ENCODE results near the gene NKD2. TPM values are rescaled to one million over a fixed set of nuclear protein-coding genes. Genes with fewer than 3 reads are reported as not detected.

Gene NKD2
- total RNA-seq, 1 donor from 2014 or later, result 1.8 TPM

DNA sequence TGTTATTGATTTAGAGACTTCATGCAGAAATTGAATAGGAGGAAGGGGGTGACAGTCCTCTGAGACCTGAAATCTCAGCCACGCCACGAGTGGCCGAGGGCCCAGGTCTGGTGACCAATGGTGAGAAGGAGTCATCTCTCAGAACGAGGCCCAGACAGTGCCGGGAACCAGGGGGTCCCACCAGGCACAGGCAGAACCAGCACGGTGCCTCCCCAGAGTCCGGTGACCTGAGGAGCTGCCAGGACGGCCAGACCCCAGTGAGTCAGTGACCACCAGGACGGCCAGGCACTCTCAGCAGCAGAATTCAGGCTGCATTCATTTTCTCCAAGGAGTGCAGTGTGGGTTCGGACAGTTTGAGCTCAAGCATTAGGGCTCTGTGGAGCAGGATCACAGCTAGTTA is 43.8 kb upstream of the NKD2 start:
- no peaks in the 10 kb centered on the region for H3K36me3 Mint-ChIP-seq (ENCODE audit: low read depth, unreplicated experiment)
- H3K9me3 Mint-ChIP-seq (ENCODE audit: unreplicated experiment), result no peaks in the 10 kb centered on the region
- H3K4me1 Mint-ChIP-seq (ENCODE audit: unreplicated experiment), result peaks cover 7% of the 10 kb centered on the region
- H3K4me3 Mint-ChIP-seq (ENCODE audit: unreplicated experiment), result no peak overlapping the region
- TF ChIP-seq, protein P1, sequence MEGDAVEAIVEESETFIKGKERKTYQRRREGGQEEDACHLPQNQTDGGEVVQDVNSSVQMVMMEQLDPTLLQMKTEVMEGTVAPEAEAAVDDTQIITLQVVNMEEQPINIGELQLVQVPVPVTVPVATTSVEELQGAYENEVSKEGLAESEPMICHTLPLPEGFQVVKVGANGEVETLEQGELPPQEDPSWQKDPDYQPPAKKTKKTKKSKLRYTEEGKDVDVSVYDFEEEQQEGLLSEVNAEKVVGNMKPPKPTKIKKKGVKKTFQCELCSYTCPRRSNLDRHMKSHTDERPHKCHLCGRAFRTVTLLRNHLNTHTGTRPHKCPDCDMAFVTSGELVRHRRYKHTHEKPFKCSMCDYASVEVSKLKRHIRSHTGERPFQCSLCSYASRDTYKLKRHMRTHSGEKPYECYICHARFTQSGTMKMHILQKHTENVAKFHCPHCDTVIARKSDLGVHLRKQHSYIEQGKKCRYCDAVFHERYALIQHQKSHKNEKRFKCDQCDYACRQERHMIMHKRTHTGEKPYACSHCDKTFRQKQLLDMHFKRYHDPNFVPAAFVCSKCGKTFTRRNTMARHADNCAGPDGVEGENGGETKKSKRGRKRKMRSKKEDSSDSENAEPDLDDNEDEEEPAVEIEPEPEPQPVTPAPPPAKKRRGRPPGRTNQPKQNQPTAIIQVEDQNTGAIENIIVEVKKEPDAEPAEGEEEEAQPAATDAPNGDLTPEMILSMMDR (IDR thresholded peaks at IDR 0.05; ENCODE audit: unreplicated experiment), result no peak
- peaks cover 5% of the 10 kb centered on the region for H3K27me3 Mint-ChIP-seq (ENCODE audit: unreplicated experiment)
- H3K27ac Mint-ChIP-seq (ENCODE audit: unreplicated experiment), result no peak overlapping the region
- DNase-seq (ENCODE audit: low spot score), result no peak

DNA sequence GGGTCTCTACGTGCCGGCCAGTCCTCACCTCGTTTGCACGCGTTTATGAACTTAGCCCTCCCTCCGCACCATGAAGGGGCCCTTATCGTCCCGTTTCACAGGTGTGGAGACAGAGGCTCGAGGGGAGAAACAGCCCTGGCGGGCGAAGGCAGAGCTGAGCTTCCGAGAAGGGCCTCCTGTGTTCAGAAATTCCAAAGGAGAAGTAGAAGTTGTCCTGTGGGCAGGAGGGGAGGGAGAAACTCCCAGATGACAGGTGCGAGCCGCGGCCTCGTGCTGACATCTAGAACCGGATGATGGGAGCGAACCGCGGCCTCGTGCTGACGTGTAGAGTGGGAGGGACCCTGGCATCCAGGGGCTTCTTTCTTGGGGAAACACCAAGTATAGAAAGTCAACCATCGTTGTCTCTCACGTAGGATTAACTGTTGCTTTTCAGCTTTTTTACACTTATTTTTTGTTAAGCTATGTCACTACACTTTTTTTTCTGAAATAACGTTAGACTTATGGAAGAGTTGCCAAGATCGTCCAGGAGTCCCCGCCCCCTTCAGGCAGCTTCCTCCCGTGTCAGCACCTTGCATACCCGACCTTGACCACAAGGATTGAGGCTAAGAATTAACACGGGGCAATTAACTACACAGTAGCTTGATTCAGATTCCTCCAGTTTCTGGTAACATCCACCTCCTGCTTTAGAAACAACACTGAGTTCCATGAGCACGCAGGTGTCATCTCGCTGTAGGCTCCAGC is 42.8 kb upstream of the NKD2 start:
- Mint-ChIP-seq H3K9me3 (ENCODE audit: unreplicated experiment) (no peaks in the 10 kb centered on the region), H3K36me3 (ENCODE audit: low read depth, unreplicated experiment) (no peaks in the 10 kb centered on the region), H3K4me1 (ENCODE audit: unreplicated experiment) (peaks cover 7% of the 10 kb centered on the region), H3K27ac (ENCODE audit: unreplicated experiment) (no peak overlapping the region), H3K27me3 (ENCODE audit: unreplicated experiment) (peaks cover 2% of the 10 kb centered on the region), H3K4me3 (ENCODE audit: unreplicated experiment) (no peak overlapping the region)
- TF ChIP-seq, protein P1 (IDR thresholded peaks at IDR 0.05; ENCODE audit: unreplicated experiment), result no peak
- DNase-seq (ENCODE audit: low spot score), result no peak

DNA sequence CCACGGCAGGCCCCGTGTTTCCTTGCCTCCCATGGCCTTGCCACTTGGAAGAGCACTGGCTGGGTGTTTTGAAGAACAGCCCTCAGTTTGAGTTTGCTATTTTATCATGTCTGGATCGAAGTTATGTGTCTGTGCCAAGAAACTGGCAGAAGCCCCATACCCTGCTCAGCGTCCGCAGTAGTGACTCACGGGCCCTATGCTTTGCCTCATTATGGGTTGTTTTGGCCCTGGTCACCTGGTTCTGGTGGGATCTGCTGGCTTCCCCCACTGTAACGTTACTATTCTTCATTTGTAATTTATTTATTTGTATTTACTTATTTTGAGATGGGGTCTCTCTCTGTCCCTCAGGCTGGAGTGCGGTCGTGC is 42.3 kb upstream of the NKD2 start:
- Mint-ChIP-seq H3K4me3 (ENCODE audit: unreplicated experiment) (no peak overlapping the region), H3K36me3 (ENCODE audit: low read depth, unreplicated experiment) (no peaks in the 10 kb centered on the region), H3K4me1 (ENCODE audit: unreplicated experiment) (peaks cover 7% of the 10 kb centered on the region), H3K27ac (ENCODE audit: unreplicated experiment) (no peak overlapping the region), H3K9me3 (ENCODE audit: unreplicated experiment) (no peaks in the 10 kb centered on the region), H3K27me3 (ENCODE audit: unreplicated experiment) (peaks cover 2% of the 10 kb centered on the region)
- no peak for DNase-seq (ENCODE audit: low spot score)
- TF ChIP-seq, protein P1 (IDR thresholded peaks at IDR 0.05; ENCODE audit: unreplicated experiment), result no peak

DNA sequence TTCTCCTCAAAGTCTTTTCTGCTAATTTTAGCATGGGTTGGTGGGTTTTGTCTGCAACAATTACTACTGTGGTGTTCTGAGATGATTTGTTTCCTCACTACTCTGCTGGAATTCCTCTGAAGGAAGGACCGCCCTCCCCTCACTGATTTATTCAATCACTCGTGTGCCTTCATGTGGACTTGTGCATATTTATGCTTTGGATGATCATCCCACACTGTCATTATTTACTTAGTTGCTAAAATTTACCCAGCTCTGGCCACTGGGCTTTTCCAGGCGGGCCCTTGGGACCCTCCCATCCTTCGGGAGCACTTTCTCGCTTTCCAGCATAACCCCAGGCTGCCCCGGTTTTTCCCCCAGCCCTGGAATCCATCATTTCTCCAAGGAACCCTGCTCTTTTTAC is 41.7 kb upstream of the NKD2 start:
- peaks cover 7% of the 10 kb centered on the region for H3K4me1 Mint-ChIP-seq (ENCODE audit: unreplicated experiment)
- TF ChIP-seq, protein P1 (IDR thresholded peaks at IDR 0.05; ENCODE audit: unreplicated experiment), result no peak

DNA sequence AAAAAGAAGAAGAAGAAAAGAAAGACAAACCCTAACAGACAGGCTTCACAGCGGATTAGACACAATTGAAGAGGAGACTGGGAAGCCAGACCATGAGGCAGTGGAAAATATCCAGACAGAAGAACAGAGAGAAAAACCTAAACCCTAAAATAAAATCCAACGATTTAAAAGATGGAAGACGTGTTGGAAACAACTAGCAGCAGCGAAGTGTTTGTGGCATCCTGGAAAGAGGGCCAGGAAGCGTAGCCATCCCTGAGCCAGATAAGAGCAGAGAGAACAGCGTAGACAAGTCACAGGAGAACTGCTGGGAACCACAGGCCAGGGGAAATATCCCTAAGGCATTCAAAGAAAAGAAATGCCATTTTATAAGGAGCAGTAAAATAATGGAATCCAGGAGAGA is 39.7 kb upstream of the NKD2 start:
- no peak for DNase-seq (ENCODE audit: low spot score)
- H3K27ac Mint-ChIP-seq (ENCODE audit: unreplicated experiment), result no peak overlapping the region
- no peaks in the 10 kb centered on the region for H3K9me3 Mint-ChIP-seq (ENCODE audit: unreplicated experiment)
- H3K4me1 Mint-ChIP-seq (ENCODE audit: unreplicated experiment), result peaks cover 7% of the 10 kb centered on the region
- peaks cover 2% of the 10 kb centered on the region for H3K27me3 Mint-ChIP-seq (ENCODE audit: unreplicated experiment)
- TF ChIP-seq, protein P1 (IDR thresholded peaks at IDR 0.05; ENCODE audit: unreplicated experiment), result no peak
- no peaks in the 10 kb centered on the region for H3K36me3 Mint-ChIP-seq (ENCODE audit: low read depth, unreplicated experiment)
- H3K4me3 Mint-ChIP-seq (ENCODE audit: unreplicated experiment), result no peak overlapping the region

More for the DNA sequence above, 41.7 kb upstream of the NKD2 start:
- Mint-ChIP-seq H3K36me3 (ENCODE audit: low read depth, unreplicated experiment) (no peaks in the 10 kb centered on the region), H3K27ac (ENCODE audit: unreplicated experiment) (no peak overlapping the region), H3K27me3 (ENCODE audit: unreplicated experiment) (peaks cover 2% of the 10 kb centered on the region), H3K9me3 (ENCODE audit: unreplicated experiment) (no peaks in the 10 kb centered on the region), H3K4me3 (ENCODE audit: unreplicated experiment) (no peak overlapping the region)
- DNase-seq (ENCODE audit: low spot score), result no peak
